HG03097 (cell line): ENCODE measurements around the gene LYST.
"Not testable (repeated sequence)": the region's sequence is repeated elsewhere in the genome, so short reads cannot be mapped to it uniquely, and the experiment has no call there.

ENCODE experiments used
- ATAC-seq: cut with Tn5 transposase; IDR thresholded peaks from one replicate; pipeline ENCODE4 v1.9.1; 2021; ENCODE audit not compliant: unreplicated experiment, low FRiP score

Gene LYST

DNA sequence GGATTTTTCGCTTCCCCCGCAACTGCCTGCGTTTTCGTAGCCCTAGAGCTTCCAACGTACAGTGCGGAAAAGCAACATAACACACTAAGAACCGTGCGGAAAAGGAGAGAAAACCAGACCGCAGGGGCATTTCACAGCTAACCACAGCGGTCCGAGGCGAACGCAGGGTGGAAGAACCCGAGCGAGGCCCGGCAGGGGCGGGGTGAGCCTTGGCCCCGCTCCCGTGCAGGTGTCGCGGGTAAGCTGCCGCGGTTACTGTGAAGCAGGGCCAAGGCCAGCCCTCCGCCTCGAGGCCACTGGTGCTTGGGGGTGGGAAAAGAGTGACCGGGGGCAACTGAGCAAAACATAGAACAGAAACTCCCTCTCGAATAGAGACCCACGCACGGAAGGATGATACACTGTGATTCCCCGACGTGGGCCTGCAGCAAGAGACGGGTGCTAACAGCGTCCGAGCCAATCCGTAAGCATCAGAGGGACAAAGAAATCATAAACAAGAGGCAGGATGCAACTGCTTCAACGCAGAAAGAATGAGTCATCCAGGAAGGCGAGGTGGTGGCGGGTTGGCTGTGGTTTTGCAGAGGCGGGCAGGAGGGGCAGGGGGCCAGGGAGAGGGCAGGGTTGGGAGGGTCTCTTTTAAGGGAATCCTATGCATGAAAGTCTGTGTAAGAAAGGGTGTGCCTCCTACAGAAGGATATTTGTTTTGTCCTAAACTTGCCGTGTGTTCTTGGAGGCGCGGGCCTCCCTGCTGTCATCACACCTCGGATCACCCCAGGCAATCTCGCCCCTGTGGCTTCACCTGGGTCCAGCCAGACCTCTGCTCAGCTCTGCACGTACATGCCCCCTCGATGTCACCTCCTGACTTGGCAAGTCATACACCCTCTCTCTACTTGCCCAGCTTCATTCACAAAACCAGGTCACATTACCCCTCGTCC, 224.4 kb downstream of the LYST start:
- no peak for ATAC-seq

DNA sequence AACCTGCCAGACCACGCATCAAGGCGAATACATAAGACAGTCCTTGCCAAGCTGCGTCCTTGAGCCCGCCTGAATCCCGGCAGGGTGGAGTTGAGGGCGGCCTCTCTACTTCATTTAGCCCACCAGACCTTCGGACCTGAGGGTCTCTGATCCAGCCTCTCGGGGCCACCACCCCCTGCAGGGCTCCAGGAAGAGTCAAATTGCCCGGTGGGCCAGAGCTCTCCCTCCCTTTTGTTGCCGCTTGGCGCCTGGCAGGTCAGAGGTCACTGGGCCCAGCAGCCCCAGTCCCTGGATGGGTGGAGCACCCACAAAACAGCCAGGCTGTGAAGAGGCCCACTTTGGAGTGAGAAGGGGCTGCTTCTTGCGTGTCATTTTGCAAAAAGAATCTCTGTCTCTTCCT, 226.1 kb downstream of the LYST start:
- ATAC-seq: no peak

DNA sequence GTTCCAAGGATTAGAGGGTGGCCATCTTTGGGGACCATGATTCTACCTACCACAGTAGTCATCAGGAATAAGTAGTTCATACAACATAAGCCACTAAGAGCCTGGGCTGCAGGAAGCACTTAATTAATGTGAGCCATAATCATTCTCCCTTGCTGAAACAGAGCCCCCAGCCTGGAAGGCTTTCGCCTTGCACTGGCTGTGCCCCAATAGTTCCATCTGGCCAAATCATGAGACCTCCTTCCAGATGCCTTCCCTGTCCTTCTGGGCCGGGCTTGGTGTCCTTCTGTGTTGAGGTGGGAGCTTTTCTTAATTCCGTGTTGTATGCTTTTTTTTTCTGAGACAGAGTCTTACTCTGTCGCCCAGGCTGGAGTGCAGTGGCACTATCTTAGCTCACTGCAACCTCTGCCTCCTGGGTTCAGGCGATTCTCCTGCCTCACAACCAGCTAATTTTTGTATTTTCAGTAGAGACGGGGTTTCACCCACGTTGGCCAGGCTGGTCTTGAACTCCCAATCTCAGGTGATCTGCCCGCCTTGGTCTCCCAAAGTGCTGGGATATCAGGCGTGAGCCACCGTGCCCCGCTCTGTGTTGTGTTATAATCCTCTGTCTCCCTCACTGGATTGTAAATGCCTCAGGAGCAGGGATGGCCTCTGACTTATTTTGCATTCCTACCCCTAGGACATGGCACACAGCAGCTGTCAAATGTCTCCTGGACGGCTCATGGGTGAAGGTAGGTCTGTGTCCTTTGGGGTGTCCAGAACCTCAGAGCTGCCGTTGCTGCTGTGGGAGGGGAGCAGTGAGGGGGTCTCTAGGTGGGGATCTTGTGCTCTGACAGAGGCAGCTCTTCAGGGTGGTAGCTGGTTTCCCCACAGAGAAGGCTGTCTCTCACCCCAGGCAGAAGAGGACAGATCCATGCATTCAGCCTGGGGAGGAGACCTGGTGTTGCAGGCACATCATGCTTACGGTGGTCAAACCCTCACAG, 227.2 kb downstream of the LYST start:
- ATAC-seq: no peak

DNA sequence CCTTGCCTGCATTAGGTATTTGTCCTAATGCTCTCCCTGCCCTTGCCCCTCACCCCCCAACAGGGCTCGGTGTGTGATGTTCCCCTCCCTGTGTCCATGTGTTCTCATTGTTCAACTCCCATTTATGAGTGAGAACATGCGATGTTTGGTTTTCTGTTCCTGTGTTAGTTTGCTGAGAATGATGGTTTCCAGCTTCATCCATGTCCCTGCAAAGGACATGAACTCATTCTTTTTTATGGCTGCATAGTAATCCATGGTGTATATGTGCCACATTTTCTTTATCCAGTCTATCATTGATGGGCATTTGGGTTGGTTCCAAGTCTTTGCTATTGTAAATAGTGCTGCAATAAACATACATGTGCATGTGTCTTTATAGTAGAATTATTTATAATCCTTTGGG, 228.1 kb downstream of the LYST start:
- not testable (repeated sequence) for ATAC-seq

DNA sequence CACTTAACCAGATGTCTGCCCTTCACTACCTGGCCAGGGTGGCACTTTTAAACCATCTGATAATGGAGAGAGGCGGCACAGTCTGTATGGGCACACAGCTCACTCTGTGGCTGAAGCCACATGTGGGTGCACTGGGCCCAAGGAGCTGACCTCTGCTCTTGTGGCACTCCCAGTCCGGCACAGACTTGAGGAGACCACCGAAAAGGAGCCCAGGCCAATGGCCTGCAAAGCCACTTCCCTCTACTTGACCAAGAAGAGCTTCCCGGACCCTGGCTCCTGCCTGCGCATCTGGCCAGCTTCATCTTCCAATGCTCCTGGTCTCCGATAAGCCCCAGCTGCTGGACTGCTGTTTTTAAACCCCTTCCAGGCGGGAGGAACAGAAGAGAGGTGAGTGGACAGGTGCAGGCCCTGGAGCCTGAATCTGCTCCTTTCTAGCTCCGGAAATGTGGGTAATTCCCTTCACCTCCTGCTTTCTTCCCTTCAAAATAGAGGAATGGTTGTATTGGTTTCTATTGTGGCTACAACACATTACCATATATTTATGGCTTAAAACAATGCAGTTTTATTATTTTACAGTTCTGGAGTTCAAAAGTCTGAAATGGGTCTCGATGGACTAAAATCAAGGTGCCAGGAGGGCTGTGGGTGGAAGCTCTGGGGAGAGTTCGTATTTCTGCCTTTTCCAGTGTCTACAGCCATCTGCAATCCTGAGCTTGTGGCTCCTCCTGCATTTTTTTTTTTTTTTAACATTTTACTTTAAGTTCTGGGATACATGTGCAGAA, 228.8 kb downstream of the LYST start:
- ATAC-seq: no peak

DNA sequence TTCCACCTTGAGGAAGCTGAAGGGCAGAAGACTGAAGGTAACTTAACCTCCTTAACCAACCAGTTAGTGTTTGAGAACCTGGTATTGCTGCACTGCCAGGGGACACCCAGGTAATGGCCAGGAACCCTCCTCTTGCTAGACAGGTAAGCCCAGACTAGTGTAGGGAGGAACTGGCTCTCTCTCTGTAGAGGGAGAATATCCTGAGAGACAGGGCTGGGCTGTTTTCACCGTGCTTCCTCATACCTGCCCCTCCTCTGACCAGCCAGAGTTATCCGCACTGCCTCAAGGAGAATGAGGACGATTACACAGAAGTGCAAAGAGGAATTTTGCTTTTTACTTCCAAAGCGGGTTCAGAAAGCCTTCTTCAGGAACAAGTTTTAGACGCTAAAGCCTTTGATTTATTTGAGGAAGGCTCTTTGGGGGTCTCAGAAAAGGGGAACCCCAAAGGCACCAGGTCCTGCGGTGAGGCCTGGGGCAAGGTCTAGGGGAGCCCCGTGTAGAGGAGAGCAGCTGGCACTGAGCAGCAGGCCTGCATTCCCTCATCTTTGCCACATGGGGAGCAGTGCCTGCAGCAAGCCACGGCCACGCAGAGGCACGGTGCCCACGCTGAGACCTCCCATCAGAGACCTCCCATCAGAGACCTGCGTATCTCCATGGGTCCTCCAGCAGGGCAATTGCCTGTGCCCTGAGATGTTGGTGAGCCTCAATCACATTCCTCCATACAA, 230.6 kb downstream of the LYST start:
- no peak for ATAC-seq

DNA sequence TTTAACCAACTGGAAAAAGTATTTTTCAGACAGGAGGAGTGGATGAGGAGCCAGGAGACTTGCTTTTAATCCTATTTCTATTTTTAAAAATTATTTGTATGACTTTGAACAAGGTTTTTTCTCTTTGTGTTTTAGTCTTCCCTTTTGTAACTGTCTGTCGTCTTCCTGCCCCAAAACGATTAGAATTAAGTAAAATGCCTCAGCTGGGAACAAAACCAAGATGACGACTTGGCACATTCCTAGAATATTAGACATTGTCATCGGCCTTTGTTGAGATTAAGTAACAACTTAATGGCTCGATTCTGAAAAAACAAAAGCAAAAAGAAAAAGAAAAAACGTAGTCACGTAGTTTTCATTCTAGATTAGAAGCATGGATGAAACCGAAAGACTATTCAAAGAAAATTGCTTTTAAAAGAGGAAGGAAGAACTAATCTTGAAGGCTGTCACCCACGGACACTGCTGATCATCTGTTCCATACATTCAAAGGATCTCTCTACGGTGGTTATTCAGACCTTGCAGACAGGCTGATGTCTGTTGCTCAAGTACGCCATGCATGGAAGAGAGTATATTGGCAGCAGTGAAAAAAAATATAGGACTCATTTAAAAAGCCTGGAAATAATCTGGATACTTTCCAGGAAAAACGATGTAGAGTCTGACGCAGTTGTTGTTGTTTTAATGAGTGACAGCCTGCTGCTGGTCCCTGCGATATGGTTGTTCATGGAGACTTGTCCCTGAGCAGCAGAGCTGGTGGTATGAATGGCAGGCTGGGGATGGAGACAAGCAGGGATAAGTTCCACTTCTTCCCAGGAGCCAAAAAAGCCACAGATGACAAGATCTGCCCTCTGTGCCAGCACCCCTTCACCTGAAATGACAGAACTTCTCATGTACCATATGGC, 234.0 kb downstream of the LYST start:
- no peak for ATAC-seq

DNA sequence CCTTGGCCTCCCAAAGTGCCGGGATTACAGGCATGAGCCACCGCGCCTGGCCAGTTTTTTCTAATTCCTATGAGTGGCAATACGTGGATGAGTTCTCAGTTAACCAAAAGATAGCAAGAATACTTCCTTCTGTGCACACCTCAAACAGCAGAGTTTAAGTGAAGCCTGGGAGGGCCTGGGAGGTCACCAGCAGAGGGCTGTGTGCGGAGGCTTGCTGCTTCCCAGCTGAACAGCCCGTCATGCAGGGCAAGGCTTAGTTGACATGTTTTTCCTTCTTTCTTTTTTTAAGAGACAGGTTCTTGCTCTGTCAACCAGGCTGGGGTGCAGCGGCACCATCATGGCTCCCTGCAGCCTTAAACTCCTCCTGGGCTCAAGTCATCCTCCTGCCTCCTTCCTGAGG, 234.9 kb downstream of the LYST start:
- ATAC-seq: no peak

DNA sequence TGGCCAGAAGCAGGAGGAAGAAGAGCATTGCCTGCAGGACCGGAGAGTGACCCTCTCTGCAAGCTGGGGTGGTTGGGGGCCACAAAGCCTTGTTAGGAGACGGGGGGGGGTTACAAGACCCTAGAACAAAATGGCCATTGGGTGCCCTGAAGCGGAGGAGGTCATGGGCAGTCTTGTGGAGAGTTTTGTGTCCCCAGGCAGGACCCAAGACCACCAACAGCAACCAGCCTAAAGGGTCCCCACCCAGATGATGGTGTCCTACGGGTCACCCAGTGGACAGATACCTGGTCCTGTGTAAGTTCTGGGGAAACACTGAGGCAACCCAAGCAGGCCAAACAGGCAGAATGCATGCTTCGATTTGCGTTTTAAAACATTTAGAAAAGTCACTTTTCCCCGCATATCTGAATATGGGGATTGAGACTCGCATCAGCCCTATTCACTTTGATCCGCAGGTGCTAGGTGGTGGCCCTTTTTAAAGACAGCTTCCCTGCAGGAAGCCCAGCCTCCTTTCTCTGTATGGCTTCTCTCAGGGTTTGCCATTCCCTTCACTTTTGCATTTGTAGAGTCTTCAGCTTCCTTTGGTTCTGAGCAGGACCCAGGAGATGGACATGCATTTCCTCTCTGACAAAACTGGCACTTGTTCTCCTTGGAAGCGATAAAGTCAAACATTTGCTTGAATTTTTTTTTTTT, 238.2 kb downstream of the LYST start:
- ATAC-seq: no peak

DNA sequence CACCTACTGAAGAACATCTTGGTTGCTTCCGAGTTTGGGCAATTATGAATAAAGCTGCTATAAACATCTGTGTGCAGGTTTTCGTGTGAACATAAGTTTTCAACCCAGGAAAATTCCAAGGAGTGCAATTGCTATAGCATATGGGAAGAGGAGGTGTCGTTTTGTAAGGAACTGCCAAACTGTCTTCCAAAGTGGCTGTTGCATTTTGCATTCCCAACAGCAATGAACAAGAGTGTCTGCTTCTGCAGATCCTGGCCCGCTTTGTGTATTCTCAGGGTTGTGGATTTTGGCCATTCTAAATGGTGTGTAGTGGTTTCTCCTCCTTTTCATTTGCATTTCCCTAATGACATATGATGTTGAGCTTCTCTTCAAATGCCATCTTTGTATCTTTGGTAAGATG, 240.9 kb downstream of the LYST start:
- no peak for ATAC-seq

DNA sequence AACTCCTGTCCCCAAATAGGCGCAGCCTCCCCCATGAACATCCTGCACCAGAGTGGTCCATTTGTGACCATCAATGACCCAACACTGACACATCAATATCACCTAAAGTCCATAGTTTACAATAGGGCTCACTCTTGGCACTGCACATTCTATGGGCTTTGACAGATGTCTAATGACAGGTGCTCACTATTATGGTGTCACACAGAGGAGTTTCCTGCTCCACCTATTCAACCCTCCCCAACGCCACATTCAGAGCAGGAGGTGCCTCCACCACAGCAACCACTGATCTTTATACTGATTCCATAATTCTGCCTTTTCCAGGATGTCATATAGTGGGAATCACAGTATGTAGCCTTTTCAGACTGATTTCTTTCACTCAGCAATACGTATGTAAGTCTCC, 241.4 kb downstream of the LYST start:
- no peak for ATAC-seq

DNA sequence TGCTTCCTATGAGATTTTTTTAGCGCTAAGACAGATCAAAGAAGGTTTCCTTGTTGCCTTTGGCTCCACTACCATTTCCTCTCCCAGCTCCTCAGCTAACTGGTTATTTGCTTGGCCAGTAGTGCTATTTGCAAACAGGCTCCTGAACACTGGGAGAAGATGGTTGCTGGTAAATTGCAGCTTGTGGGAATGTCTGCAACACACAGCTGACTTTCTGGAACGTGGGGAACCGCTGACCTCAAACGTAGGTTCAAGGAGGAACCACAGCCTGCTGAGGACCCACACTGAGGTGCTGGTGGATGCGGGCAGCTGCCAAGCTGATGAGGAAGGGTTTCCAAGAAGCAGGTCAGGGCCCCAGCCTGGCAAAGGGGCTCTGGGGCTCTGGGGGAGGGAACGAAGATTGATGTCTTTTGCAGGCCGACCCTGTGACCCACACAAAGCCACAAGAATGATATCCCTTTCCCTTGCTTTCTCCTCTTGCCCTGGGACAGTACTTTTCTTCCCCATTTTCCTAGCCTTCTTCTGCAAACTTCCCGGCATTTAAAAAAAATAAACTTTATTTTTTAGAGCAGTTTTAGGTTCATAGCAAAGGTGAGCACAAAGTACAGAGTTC, 241.9 kb downstream of the LYST start:
- ATAC-seq: no peak

DNA sequence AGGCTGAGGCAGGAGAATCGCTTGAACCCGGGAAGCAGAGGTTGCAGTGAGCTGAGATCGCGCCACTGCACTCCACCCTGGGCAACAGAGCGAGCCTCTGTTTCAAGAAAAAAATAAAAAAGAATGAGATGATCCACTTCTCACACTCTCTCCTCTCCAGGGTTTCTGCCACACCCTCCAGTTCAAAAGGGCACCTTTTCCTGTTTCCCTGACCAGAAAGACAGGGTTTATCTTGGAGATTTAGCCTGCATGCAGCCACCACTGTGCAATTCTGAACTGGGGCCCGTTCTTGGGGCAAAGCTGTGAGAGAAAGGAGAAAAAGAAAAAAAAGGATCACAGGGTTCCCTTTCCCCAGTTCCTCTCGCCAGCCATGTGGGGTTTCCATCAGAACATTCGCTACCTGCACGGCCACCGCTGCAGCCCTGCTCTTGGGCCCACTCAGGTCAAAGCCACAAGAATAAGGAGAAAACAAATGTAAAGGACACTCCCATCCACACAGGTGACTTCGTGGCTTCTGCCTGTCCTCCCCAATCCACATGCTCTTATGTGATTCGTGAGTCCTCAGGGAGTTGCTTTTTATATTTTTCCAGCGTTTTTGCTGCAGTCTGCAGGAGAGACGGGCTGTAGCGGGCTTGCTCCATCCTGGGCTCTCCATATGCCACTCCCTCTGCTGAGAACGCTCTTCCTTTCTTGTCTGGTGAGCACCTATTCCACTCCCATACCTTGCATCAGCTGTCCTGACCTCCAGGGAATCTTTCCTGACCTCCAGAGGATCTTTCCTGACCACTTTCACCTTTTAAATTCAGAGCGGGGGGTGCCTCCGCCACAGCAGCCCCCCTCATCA, 243.5 kb downstream of the LYST start:
- ATAC-seq: no peak

DNA sequence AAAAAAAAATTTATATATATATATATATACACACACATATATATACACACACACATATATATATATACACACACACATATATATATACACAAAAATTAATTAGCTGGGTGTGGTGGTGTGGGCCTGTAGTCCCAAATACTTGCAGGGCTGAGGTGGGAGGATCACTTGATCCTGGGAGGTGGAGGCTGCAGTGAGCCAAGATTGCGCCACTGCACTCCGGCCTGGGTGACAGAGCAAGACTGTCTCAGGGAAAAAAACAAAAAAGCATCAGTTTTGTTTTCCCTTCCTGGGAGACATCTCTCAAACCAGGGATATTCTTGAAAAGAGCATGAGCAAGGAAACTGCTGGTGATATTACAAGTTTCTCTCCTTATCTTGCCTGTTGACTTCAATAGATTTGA, 247.6 kb downstream of the LYST start:
- ATAC-seq: not testable (repeated sequence)

DNA sequence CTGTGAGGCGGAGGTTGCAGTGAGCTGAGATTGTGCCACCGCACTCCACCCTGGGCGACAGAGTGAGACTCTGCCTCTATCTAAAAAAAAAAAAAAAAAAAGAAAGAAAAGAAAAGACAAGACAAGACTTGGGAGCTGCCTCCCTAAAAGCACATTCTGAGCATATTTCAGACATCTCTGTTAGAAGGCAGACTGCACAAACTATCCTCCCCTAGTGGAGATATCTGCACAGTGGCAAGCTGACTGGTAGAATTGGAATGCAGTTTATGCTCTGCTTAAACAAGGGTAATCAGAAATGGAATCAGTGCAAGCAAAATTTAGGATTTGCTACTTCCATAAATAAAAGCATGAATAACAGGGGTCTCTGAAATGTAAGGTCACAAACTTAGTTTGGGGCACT, 248.9 kb downstream of the LYST start:
- ATAC-seq: no peak

DNA sequence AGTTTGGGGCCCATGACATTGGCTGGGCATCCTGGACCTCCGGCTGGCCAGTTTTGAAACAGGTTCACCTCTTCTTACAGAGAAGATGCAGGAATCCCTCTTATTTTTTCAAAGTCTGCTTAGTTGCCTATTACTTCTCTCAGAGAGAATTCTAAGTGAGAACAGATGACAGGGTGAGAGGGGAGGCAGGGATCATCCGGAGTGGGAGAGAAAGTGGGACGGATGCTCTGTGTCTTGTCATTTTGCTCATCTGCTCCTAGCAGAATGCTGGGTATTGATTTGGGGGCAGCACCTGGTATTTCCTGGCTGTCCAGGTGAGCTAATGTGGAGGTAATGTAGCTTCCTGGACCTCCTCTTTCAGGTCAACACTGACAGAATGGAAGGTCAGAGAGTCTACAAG, 249.6 kb downstream of the LYST start:
- ATAC-seq: no peak

DNA sequence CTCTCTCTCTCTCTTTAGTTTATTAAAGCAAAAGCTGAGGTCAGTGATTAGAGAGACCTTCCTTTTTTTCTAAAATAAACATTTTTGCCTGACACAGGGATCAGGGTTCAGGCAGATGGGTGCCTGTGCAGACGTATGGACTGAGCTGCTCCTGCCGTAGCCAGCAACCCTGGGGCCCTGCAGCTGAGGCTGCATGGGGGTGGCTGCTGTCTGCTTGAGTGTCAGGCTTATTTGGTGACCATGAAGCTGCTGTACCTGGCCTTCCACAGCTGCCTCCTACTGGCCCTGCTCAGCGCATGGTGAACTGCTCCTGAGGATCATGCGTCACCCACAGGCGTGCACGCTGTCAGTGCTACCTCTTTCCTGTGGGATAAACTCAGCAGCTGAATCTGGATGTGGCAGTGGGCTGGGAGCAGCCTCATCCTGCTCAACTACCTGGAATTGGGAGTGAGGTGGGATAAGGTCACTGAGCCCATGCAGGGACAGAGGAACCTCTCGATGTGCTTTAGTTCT, 252.2 kb downstream of the LYST start:
- ATAC-seq: no peak
